ENCODE results near the gene FBXW10B.
"Not testable (repeated sequence)": the region's sequence is repeated elsewhere in the genome, so short reads cannot be mapped to it uniquely, and the experiment has no call there.

The FBXW10B gene, protein sequence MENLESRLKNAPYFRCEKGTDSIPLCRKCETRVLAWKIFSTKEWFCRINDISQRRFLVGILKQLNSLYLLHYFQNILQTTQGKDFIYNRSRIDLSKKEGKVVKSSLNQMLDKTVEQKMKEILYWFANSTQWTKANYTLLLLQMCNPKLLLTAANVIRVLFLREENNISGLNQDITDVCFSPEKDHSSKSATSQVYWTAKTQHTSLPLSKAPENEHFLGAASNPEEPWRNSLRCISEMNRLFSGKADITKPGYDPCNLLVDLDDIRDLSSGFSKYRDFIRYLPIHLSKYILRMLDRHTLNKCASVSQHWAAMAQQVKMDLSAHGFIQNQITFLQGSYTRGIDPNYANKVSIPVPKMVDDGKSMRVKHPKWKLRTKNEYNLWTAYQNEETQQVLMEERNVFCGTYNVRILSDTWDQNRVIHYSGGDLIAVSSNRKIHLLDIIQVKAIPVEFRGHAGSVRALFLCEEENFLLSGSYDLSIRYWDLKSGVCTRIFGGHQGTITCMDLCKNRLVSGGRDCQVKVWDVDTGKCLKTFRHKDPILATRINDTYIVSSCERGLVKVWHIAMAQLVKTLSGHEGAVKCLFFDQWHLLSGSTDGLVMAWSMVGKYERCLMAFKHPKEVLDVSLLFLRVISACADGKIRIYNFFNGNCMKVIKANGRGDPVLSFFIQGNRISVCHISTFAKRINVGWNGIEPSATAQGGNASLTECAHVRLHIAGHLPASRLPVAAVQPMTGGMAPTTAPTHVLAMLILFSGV

DNA sequence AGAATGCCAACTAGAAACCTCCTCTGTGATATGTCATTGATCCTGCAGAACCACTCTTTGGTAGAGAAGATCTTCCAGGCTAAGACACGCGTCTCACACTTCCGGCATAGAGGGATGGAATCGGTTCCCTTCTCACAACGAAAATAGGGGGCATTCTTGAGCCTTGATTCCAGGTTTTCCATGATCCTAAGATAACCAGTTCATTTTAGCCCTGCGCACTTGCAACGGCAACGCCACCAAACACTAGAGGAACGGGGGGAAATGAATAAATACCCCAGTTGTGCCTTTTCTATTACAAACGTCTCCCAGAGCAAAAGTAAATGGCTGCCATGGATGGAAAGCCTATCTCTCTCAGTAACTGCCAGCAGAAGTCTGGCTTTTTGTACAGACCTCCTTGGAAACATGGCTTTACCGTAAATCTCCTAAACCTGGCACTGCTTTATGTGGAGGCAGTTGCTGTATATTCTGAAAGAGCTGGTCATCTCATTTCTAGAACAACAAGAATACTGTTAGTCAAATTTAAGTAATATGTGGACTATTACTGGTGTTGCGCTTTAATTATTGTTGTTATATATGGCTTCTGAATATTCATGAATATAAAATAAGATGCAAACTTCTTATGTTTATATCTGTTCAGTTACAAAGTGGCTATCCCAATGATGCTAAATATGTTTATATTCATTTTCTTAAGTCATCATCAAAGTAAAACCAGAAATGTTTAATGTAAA lies at the start of gene FBXW10B:
TSS of gene FBXW10B (minus strand) at position 374 of the 728 bp plus-strand sequence. CDS start at position 182, 192 bp downstream.
- not testable (repeated sequence) for DNase-seq

DNA sequence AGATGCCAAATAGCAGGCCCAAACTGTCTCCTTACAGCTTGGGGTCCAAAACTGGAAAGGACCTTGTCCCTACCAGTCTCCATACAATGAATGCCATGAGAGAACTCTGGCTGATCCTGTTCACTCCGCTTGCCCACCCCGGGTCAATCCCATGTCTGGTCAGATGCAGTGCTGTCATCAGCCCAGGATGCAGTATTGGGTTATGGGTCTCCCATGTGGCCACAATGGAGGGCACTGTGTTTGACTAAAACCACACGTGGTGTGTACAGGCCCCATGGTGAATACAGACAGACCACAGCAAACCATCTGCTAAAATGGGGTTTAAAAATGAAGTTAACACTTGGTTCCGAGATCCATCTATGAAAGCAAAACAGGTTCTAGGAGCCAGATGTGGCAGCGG lies 44.2 kb upstream of the FBXW10B start:
- no peak for DNase-seq

DNA sequence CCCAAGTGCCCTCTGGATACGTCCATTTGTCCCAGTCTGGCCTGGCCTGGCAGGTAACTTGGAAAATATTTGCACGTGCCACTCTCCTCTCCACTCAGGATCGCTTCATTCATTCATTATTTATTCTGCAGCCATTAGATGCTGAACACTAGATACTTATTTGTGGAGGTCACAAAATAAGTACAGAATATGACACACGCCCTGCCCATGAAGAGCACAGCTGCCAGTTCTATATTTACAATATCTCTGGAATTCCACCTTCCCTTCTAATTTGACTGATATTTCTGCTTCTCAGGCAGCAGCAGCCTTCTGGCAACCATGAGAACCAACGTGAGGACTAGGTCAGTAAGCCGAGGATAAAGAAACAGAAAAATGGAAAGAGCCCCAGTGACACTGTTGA lies 43.7 kb upstream of the FBXW10B start:
- no peak for DNase-seq

DNA sequence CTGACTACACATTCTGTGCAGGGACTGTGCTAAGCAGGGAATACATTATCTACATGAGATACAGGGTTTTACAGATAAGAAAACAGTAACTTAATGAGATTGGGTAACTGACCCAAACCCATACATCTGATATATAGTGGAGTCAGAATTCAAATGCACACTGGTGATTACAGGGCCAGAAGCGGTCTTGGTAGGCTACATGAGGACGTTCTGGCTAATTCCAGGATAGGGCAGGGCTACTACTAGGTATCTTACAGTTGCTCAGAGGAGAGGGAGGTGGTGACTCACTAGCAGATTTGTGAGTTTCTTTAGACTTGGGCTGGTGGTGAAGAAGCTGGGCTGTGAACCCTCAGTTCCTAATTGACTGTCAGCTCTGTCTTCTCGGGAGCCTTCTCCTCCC lies 43.2 kb upstream of the FBXW10B start:
- no peak for DNase-seq

DNA sequence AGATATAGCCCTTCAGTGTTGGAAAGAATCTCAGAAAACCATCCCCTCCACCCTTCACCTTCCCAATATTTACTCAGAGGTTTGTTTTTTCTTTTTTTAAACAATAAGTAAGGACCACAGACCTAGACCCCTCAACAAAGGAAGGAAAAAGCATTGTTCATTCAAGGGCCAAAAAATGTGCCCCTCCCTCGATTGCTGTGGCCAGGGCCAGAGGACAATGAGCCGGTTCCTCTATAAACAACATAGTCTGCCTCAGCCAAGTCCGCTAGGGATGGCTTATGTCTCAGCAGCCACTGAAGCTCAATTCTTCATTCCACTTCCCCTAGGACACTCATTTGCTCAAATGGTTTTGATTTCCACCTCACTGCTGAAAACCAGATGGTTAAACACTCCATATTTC lies 40.6 kb upstream of the FBXW10B start:
- DNase-seq = no peak

DNA sequence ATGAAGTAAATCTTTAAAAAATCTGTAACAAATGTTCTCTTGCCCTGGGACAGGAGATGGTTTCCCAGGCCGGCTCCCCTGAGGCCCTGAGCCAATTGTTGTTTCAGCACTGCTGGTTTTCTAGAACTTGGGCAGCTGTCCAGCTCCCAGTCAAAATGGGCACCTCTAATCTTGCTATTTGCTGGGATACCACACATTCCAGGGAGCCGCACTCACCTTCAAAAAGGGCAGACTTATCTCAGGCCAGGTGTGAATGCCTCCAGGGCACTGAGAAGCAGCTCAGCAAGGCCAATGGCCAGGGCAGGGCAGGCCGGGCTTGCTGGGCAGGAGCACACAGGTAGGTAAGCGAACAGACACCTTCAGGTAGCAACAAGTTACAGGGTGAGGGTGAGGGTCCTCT lies 40.2 kb upstream of the FBXW10B start:
- no peak for DNase-seq

DNA sequence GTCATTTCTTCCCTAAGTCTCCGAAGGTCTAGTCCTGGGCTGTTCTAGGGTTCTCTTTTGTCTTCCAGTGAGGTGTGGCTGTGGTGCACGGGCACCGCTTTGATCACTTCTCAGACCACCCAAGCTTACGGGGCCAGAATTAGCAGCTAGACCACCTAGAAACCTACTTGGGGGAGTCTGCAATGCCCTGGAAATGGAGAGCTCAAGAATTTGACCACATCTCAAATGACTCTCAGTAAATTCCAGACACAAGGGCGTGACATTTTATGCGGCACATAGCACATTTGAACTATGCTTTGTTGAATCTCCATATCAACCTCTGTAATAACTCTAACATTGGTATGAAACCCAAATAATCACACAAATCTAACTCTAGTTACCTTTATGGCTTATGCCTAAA lies 39.7 kb upstream of the FBXW10B start:
- DNase-seq = no peak

DNA sequence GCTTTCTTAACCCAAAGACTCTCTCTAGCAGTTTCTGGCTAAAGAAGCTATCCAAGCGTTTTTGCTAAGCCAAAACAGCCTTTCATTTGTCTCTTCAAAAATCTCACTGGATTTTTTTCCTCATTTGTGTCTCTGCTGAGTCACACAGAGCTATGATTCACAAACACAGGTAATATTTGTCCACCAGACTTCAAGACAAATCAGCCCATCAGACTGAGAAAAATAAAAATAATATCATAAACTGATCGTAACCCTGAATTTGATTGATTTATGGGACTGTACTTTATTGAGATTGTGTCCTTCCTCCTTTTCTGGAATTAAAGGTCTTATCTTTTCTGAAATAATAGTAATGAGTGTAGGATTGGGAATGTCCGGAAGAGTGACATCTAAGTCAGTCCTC lies 38.8 kb upstream of the FBXW10B start:
- no peak for DNase-seq

DNA sequence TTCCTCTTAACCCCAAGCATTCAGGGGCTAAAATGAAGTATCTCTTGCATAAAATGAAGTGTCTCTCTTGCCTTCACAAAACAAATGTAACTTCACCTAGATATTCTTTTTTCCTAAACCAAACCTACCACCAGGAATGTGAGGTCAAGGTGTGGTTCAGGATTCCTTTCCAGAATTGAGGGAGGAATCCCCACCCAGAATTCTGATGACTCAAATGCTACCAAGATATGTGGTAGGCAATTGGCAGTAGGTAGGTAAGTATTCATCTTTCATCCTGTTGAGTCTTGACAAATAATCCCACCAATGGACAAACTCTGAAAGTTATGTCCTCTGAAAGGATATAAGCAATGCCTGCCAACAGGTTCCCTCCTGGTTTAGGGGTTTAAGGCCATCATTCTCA lies 38.4 kb upstream of the FBXW10B start:
- no peak for DNase-seq

DNA sequence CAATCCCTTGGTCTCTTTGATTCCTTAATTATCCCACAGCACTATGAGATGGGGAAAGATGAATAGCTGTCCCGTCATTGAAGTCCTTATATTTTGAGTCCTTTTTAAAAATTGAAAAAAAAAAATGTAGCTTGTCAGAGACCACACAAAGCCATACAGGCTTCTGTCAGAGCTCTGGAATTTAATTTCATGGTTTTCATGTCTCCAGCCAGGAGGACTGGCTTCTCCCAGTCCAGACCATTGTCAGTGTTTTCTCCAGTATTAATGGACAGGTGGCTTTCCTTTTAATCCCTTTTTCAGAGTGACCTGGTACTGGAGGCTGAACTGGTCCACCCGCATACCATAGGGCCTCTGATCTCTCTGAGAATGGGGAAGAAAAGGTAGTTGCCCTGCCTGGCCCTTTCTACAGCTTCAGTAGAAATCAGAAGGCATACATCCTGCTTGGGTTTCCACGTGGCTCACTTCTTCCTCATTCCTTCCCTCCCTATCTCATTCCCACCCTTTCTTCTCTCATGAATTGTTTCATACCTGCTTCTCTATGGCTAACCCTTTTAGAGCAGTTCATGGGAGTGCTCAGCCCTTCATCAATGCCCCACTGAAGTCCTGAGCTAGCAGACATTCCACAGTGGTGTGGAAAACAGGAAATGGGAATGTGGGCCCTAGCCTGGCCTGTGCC lies 35.5 kb upstream of the FBXW10B start:
- no peak for DNase-seq

DNA sequence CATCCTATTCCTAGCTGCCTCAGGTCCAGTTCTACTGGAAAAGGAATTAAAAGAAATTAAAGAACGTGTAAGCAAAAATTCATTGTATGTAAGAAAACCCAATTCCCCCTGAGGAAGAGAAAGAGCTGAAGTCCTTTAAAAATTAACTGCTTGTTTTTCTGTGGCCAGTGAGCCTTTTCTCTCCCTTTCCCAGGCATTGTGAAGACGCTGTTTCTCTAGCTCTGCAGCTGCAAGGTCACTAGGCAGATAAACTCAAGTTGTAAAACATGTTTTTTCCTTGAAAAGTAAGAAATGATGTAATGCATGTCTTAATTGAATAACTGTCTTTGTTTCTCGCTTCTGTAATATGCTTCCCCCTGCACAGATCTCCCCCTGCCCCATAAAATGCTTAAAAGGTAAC lies 34.9 kb upstream of the FBXW10B start:
- not testable (repeated sequence) for DNase-seq

DNA sequence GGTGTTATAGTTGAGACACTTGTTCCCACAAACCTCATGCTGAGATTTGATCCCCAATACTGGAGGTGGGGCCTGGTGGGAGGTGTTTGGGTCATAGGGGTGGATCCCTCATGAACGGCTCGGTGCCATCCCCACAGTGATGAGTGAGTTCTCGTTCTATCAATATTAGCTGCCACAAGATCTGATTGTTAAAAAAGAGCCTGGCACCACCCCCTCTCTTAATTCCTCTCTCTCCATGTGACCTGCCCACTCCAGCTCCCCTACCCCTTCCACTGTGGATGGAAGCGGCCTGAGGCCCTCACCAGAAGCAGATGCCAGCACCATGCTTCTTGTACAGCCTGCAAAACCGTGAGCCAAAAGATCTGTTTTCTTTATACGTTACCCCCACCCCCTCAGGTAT lies 33.5 kb upstream of the FBXW10B start:
- DNase-seq = no peak

DNA sequence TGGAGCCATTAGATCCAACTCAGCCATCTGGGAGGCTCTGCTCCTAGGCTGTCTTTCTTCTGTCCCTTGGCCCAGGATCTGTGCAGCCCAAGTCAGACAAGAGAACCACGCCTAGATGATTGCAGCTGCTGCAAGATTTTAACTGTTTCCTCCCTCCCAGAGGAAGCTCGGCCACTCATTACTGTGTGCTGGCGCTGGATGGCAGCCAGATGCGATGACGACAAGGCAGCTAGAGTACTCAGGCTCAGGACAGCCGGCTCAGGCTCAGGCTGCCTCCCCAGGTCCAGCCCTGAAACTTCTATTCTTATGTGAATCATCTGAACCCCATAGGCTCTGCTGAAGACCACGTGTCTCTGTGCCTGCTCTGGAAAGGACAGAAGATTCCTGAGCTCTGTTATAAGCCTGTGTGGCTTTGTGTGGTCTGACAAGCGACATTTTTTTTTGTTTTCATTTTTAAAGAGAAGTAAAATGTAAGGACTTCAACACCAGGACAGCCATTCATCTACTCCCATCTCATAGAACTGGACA lies 32.1 kb upstream of the FBXW10B start:
- DNase-seq = no peak

DNA sequence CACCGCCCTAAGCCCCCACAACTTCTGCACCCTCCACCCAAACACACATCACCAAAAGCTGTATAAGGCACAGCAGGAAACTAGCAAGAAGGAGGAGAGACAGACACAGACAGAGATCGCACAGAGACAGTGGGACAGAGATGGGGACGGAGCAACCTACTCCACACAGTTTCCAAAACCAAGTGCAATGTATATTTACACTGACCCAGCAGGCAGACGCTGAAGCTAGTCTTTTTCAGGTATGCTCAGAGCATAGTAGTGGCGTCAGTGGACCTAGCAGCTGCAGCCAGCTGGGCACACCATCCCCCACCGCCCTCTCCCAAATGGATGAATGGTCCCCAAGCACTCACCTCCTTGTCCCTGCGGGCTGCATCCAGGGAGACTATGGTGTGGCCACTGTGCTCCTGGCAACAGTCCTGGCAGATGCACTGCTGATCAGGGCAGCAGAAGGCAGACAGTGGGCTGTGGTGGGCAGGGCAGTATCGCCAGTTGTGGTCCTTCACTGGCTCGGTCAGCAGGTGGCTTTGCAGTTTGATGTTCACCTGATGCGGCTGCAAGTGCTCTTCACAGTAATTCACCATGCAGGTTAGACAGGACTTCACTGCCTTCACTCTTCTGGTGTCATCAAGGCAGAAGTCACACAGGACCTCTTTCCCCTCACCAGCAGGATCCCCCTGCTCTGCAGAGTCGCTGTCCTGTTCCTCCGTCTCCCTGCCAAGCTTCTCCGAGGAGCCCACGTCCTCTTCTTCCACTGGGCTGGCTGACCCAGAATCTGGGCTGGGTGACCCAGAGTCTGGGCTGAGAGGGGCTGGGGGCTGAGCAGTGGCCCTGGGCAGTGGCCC lies 31.5 kb upstream of the FBXW10B start:
- DNase-seq = no peak

DNA sequence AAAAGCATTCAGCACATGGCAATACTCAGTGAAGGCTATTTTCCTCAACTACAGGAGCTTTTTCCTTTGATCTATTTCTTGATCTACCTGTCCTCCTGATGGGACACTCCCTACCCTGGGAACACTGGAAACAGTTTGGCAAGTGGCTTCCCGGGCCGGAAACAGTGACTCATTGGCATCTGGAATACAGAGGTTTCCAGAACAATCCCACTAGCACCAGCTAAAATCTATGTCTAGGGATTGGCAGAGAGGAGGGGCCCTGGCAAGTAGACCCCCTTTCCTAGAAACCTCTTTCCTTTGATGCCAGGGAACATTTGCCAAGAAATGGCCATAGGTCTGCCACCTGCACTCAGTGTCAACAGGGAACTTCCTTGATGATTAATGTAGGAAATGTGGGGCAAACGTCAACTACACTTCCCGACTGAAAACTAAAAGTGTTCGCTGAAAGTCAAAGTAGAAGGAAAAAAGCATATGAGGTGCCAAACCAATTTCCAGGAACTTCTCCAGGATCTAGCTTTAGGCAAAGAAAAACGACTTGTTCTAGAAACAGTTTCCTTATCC lies 30.4 kb upstream of the FBXW10B start:
- DNase-seq = no peak

DNA sequence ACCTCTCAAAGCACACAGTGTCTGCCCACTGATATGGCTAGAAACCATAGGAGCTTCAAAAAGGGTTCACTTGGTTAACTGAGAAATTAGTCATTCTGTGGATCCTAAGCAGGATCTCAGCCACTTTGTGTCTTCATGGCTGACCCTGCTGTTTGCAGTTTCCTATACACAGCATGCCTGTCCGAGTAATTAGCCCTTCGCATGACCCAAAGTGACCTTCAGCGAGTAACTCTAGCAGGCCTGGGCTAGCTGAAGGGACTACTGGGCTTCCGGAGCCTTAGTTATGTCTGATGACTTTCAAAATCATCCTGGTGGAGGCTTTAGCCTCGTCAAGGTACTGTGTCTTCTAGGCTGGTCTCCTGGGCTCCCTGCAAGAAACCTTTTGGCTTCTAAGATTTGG lies 28.9 kb upstream of the FBXW10B start:
- no peak for DNase-seq

DNA sequence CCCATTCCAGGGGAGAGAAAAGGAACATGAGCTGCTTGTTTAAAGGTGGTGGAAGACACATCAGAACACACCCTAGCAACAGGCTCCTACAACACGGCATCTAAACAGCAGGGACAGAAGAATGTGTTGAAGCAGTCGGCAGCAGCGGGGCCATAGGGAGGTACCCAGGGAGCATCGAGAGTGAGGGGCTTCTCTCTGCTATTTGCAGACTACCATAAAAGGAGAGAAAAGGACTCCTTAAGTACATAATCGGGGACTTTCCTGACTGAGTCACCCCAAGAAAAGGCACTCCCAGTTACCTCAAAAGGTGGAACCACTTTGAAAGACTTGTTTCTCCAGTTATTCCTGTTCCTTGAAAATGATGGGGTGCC lies 26.4 kb upstream of the FBXW10B start:
- DNase-seq = not testable (repeated sequence)

DNA sequence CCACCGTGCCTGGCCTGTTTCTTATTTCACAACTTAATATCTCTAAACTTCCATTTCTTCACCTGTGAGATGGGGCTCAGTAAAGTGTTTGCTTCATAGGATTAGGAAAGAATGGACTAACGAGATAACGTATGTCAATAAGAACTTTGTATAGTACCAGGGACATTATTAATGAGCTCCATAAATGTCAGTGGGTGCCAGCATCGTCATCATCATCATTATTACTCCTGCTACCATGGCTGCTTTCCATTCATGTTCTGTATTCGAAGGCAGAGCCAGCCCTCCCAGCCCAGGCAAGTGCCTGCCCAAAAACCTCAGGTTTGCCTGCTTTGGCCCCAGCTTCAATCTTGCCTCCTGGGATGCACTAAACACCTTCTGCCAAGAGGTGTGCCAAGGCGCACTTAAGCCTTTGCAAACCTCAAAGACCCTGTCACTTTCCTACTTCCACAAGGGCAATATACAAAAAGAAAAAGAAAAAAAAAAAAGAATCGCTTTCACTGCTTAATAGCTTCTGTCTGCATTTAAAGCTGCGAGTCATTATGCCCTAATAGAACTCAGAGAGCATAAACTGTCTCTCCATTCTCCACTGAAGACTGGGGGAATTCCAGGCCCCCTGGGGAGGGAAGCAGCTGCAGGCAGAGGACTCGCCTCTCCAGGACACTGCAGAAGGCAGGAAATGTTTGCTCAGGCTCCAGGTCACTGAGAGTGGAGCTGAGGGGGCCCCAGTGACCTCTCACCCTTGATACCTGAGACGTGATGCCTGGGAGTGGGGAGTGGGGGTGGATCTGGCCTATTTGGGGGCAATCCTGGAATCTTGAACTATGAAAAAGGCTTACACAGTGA lies 25.8 kb upstream of the FBXW10B start:
- not testable (repeated sequence) for DNase-seq

DNA sequence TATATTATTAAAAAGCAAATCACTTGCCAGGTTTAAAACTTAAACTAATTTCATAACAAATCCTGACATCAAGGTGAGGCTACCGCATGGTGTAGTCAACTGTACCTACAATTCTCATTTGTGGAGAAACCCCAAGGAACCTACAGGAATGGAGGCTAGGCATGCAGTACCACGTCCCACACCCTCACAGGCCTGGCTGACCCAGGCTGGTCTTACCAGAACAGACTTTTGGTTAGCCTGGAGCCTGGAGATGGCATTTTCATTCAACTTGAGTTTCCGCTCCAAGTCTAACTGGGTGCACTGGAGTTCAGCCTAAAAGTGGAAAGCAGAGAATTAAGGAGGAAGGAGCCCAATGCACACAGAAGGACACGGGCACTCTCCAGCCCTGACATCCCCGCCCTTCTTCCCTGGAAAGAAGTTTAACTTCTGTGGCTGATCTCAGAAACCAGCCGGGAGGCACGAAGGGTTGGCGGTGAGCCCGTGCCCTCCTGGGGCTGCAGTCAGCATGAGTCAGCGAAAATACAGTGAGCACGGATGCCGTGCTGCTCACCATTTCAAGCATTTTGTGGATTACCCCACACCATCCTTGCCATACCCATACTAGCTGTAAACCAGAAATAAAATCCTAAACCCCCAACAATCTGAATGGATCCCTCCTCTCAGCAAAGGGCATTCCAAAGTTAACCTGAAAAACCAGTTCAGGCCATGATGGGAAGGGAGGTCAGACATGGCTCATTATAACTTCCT lies 23.2 kb upstream of the FBXW10B start:
- not testable (repeated sequence) for DNase-seq

DNA sequence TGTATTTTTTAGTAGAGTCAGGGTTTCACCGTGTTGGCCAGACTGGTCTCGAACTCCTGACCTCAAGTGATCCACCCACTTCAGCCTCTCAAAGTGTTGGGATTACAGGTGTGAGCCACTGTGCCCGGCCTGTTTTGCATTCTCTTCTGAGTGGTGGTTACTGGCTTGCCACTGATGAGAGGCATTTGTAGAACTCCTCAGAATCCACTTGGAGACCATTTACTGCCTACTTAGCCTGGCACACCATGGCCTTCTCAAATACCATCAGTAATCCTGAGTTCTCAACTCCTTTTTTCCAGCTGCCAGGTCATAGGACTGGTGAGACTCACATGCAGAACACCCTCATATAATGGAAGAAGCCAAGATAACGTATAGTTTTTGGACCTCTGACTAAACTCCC lies 22.5 kb upstream of the FBXW10B start:
- DNase-seq = not testable (repeated sequence)
